NCI-H526 treated with DMSO at 0.1 percent for 48 hours (cell line): ENCODE measurements around the gene PLXNA2.

Experiments
- DNase-seq: peaks from one replicate; lab custom pipeline; 2025; lab: John Stamatoyannopoulos, UW

The PLXNA2 gene

GRCh38 chr1:208090388-208091301, 153.5 kb downstream of the PLXNA2 start:
- DNase-seq: no peak

- no peak for DNase-seq
Observed at GRCh38 chr1:208089761-208090370, 154.3 kb downstream of the PLXNA2 start.

DNA sequence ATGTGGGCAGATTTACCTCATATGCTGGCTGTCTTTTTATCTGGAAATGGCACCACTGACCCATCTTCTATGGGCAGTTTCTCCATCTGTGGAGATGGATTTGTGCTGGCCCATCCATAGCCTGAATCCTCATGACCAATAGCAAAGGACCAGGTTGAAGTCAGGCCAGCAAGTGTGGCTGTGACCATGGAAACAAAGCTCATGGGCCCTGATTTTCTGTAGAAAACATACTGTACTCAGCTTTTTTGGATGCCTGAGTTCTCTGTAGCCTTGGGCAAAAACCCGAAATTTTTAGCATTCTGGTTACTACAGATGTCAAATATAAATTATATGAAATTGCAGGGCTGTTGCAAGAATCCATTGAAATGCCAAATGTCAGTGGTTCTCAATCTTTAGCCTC, 155.0 kb downstream of the PLXNA2 start:
- DNase-seq: no peak

GRCh38 chr1:208088319-208088718, 155.9 kb downstream of the PLXNA2 start:
- no peak for DNase-seq

DNA sequence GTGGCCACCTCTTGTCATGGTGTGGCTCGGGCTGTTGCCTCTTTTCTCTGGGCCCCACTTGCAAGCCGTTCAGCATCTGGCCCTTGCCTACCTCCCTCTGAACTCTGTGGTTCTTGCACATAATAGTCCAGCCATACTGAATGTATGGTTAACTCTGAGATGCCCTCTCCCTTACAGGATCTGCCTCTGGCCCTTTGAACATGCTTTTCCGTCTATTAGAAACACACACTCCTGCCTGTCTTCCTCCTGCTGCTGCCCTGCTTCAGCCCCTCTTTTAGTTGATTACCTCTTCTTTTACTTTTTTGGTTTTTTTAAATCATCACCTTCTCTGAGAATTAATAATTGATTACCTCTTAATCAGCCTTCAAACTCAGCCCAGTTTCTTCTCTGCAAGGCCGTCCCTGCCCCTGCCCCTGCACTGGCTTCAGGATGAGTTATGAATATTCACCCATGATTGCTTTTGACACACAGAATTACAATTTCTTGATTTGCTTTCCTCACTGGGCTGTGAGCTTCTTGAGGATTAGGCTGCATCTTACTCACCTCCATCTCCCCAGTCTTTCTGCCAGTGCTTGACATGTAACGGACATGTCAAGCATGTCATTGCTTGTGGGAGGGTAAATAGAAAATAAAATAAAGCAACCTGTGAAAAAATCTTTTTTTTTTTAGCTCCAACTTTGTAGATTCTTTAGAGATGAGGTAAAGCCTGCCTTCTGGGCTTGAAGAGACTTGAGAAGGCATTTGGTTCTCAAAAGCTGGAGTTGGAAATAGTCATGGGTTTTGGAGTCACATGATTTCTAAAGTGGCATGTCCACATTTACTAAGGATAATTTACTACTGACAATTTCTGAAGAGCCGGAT, 158.3 kb downstream of the PLXNA2 start:
- no peak for DNase-seq

GRCh38 chr1:208084764-208085163, 159.4 kb downstream of the PLXNA2 start:
- DNase-seq: no peak

- no peak for DNase-seq
Observed at GRCh38 chr1:208084220-208084619, 160.0 kb downstream of the PLXNA2 start.

- no peak for DNase-seq
Observed at GRCh38 chr1:208083715-208084085, 160.5 kb downstream of the PLXNA2 start.

DNA sequence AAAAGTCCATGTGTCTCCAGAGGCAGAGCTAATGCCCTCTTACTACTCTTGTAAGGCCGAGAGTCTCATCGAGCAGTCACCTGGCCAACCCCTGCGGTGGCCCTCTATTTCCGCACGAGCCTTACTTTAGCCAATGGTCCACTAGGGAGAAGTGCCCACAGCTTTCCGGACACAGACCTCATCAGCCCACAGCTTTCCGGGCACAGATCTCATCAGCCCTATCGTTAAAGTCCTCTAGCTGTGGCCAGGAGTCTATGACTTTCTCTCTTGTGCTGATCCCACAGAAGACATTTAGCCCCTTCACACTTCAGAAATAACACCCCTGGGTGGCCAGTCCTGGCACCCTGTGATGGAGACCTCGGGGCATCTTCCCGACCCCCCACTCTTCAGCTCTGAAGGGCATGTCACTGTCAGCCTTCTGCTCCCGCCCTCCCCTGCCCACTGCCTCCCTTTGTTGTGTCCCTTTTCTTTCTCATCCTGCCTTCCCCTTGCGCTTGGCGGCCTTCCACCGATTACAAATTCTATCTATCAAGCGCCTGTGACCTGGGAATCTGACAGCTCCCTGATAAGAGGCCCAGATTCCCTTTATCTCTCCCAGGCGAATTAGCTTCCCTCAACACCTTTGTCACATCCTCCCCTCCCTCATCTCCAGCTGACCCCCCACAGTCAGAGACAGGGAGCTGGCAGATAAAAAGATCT, 161.0 kb downstream of the PLXNA2 start:
- no peak for DNase-seq

GRCh38 chr1:208081972-208082371, 162.2 kb downstream of the PLXNA2 start:
- no peak for DNase-seq

- no peak for DNase-seq
Observed at GRCh38 chr1:208080396-208081286, 163.5 kb downstream of the PLXNA2 start.

DNA sequence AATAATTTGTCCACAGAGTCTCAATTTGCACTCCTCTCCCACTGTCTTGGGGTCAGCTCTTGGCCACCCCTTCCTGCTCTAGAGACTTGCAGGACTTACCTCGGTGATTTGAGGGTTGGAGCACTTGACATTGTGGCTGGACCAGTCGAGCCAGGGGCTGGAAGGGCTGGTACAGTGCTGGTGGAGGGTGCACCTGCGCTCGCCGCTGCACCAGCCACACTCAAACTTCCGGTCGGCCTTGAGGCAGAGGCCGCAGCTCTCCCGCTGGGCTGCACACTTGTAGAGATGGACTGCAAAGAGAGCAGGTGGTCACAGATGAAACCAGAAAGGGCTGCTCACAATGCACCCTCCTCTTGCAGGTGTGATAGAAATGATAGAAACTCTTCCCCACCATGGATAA, 165.0 kb downstream of the PLXNA2 start:
- no peak for DNase-seq

GRCh38 chr1:208078752-208079151, 165.4 kb downstream of the PLXNA2 start:
- no peak for DNase-seq

GRCh38 chr1:208077232-208078075, 166.7 kb downstream of the PLXNA2 start:
- DNase-seq: no peak

DNA sequence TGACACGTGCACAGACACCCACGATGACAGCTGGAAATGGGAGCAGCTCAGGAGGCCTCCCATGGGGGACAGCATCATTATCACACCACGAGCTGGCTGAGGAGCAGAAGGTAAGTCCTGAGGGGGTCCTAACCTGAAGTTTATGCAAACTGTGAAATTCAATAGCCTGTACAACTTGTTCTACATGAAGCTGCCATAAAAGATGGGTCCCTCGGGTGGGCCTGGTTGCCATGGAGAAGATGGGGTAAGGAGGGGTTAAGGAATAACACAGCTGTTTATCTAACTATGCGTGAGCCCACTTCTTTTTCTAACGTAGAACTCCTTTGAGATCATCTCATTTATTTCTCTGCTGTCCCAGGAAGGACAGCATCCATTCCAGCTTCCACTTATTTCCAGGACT, 169.8 kb downstream of the PLXNA2 start:
- no peak for DNase-seq

GRCh38 chr1:208071435-208072031, 172.7 kb downstream of the PLXNA2 start:
- DNase-seq: no peak

DNA sequence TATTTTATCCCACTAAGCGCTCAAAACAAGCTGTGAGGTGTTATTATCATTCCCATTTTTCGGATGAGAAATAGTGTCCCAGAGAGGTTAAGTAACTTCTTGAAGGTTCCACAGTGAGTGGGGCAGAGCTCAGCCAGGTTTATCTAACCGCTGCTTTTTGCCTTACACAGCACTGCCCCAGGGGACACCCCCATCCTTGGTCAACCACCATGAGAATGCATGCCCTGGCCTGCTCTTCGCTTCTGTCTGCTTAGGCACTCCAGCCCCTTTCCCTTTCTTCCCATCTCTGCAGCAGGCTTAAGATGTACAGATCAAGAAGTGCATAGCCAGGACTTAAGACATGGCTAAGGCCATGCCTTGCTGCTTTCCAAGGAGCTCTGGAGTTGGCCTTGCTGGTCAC, 174.3 kb downstream of the PLXNA2 start:
- DNase-seq: no peak

- DNase-seq: no peak
Observed at GRCh38 chr1:208069317-208069716, 174.9 kb downstream of the PLXNA2 start.

GRCh38 chr1:208068908-208069307, 175.3 kb downstream of the PLXNA2 start:
- DNase-seq: no peak

DNA sequence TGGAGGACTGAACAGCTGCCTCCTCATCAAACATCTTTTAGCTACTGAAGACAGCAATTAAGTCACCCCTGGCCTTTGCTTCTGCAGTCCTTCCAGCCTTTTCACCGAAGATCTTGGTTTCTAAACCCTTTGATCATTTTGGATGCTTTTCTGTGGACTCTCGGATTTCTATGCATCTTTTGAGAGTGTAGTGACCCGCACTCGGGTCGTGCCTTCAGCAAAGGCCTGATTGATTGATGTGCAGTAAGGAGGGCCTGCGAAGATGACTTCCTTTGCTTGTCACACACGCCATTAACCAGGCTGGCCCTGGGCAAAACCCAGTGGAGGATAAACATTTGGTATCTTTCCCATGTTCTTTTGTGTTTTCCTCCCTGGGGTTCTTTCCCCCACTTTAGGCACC, 175.8 kb downstream of the PLXNA2 start:
- DNase-seq: no peak
